ENCODE data around the gene IKBIP.
"Not testable (repeated sequence)": the region's sequence is repeated elsewhere in the genome, so short reads cannot be mapped to it uniquely, and the experiment has no call there.

Gene IKBIP

DNA sequence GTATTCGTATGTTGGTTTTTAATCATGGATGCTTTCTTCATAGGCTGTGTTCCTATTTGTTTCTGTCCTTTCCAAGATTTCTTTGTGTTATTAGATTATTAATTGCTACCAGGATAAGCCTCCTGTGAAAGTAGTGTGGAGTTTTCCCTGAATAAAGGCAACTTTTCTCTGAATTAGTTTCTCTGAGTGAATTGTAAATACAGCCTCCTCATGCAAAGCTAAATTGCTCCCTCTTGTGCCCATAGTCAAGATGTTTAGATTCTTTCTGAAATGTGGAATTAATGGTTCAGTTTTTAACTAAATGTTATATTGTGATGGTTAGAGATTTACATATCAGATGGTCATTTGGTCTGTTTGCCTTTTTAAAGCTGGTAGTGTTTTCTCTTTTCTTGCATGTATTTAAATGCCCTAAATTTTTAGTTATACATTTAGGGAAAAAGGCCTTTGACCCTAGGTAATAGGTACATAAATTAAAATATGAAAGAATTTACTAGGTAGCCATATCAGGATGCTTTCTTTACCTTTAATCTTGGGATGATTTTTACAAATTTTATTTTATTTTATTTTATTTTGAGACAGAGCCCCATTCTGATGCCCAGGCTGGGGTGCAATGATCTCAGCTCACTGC lies 9.4 kb upstream of the IKBIP start:
- no peak overlapping the region for H3K4me3 ChIP-seq (ENCODE audit: low read depth, low read length)
- TF ChIP-seq, protein P1, sequence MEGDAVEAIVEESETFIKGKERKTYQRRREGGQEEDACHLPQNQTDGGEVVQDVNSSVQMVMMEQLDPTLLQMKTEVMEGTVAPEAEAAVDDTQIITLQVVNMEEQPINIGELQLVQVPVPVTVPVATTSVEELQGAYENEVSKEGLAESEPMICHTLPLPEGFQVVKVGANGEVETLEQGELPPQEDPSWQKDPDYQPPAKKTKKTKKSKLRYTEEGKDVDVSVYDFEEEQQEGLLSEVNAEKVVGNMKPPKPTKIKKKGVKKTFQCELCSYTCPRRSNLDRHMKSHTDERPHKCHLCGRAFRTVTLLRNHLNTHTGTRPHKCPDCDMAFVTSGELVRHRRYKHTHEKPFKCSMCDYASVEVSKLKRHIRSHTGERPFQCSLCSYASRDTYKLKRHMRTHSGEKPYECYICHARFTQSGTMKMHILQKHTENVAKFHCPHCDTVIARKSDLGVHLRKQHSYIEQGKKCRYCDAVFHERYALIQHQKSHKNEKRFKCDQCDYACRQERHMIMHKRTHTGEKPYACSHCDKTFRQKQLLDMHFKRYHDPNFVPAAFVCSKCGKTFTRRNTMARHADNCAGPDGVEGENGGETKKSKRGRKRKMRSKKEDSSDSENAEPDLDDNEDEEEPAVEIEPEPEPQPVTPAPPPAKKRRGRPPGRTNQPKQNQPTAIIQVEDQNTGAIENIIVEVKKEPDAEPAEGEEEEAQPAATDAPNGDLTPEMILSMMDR (IDR thresholded peaks at IDR 0.05; ENCODE audit: borderline replicate concordance, insufficient read depth, low read depth, low read length), result peak; percentile 43; the same call in 1 of the 2 replicates

GRCh38 chr12:98651328-98651727 lies 6.7 kb upstream of the IKBIP start:
- H3K4me3 ChIP-seq (ENCODE audit: low read depth, low read length), result no peak overlapping the region
- TF ChIP-seq, protein P1 (IDR thresholded peaks at IDR 0.05; ENCODE audit: borderline replicate concordance, insufficient read depth, low read depth, low read length), result no peak

GRCh38 chr12:98646294-98647090 lies 1.9 kb upstream of the IKBIP start:
- TF ChIP-seq, protein P1 (IDR thresholded peaks at IDR 0.05; ENCODE audit: borderline replicate concordance, insufficient read depth, low read depth, low read length), result 0 out of 2 replicates have a peak, but pooled peaks have one; percentile 20
- peak overlapping the region; percentile 46 for H3K4me3 ChIP-seq (ENCODE audit: low read depth, low read length)

DNA sequence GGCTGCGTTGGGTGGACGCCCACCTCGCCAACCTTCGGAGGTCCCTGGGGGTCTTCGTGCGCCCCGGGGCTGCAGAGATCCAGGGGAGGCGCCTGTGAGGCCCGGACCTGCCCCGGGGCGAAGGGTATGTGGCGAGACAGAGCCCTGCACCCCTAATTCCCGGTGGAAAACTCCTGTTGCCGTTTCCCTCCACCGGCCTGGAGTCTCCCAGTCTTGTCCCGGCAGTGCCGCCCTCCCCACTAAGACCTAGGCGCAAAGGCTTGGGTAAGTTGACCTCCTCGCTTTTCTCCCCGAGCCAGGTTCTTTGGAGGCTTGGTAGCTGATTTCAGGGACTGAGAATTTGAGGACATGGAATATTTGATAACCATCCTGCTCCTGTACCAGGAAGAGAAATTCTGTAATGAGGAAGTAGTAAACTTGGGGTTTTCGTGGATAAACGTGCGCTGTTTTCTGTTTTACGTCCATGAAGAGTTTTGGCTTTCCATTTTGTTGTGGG lies 1.0 kb upstream of the IKBIP start:
- H3K4me3 ChIP-seq (ENCODE audit: low read depth, low read length), result peak overlapping the region; percentile 91
- TF ChIP-seq, protein P1 (IDR thresholded peaks at IDR 0.05; ENCODE audit: borderline replicate concordance, insufficient read depth, low read depth, low read length), result no peak

- peak overlapping the region; percentile 91 for H3K4me3 ChIP-seq (ENCODE audit: low read depth, low read length)
- TF ChIP-seq, protein P1 (IDR thresholded peaks at IDR 0.05; ENCODE audit: borderline replicate concordance, insufficient read depth, low read depth, low read length), result no peak
Measured at GRCh38 chr12:98644433-98644711, 216 bp downstream of the IKBIP start.

DNA sequence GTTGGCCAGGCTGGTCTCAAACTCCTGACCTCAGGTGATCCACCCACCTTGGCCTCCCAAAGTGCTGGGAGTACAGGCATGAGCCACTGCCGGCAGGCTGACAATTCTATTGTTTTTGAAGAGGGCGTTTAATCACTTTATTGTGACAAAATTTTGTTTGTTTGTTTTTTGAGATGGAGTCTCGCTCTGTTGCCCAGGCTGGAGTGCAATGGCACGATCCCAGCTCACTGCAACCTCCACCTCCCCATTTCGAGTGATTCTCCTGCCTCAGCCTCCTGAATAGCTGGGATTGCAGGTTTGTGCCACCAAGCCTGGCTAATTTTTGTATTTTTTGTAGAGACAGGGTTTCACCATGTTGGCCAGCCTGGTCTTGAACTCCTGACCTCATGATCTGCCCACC lies 1.8 kb downstream of the IKBIP start:
- not testable (repeated sequence) for H3K4me3 ChIP-seq (ENCODE audit: low read depth, low read length)

DNA sequence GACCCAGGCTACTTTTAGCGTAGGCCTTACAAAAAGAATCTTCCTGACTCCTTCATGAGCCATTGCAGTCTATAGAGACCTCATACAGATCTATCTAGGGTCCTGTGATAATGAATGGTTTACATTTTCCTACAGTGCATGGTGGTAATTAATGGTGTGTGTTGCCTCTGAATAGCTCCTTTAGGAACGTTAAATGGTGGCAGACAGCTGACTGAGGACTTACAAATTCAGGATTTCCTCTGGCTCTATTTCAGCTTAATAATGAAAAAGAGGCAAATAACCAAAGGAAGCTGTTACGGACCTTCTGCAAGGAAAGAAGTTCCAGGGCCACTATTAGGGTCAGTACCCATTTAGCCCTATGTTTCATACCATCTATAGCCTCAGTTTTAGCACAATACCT lies 5.1 kb downstream of the IKBIP start:
- TF ChIP-seq, protein P1 (IDR thresholded peaks at IDR 0.05; ENCODE audit: borderline replicate concordance, insufficient read depth, low read depth, low read length), result no peak
- no peak overlapping the region for H3K4me3 ChIP-seq (ENCODE audit: low read depth, low read length)
